Cortex of kidney (tissue), 1 donor: ENCODE data around the gene AAMDC.
"Not testable (repeated sequence)": the region's sequence is repeated elsewhere in the genome, so short reads cannot be mapped to it uniquely, and the experiment has no call there.

Source experiments
- DNase-seq: peaks from one replicate; lab custom pipeline; 2025; lab: John Stamatoyannopoulos, UW

AAMDC gene

DNA sequence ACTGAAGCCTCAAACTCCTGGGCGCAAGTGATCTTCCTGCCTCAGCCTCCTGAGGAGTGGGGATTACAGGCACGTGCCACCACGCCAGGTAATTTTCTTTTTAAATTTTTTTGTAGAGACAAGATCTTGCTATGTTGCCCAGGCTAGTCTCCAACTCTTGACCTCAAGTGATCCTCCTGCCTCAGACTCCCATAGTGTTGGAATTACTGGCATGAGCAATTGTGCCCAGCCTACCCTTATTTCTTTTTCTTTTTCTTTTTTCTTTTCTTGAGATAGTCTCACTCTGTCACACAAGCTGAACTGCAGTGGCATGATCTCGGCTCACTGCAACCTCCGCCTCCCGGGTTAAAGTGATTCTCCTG is 63.9 kb downstream of the AAMDC start:
- no peak for DNase-seq

DNA sequence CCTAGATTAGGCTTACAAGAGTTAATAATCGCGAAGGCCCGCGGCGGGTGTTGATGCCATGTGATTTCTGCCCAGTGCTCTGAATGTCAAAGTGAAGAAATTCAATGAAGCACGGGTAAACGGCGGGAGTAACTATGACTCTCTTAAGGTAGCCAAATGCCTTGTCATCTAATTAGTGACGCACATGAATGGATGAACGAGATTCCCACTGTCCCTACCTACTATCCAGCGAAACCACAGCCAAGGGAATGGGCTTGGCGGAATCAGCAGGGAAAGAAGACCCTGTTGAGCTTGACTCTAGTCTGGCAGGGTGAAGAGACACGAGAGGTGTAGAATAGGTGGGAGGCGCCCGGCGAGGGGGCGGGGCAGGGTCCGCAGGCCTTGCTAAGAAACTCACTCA is 65.5 kb downstream of the AAMDC start:
- DNase-seq: no peak

DNA sequence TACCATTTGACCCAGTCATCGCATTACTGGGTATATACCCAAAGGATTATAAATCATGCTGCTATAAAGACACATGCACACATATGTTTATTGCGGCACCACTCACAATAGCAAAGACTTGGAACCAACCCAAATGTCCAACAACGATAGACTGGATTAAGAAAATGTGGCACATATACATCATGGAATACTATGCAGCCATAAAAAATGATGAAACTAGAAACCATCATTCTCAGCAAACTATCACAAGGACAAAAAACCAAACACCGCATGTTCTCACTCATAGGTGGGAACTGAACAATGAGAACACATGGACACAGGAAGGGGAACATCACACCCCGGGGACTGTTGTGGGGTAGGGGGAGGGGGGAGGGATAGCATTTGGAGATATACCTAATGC is 68.1 kb downstream of the AAMDC start:
- not testable (repeated sequence) for DNase-seq

DNA sequence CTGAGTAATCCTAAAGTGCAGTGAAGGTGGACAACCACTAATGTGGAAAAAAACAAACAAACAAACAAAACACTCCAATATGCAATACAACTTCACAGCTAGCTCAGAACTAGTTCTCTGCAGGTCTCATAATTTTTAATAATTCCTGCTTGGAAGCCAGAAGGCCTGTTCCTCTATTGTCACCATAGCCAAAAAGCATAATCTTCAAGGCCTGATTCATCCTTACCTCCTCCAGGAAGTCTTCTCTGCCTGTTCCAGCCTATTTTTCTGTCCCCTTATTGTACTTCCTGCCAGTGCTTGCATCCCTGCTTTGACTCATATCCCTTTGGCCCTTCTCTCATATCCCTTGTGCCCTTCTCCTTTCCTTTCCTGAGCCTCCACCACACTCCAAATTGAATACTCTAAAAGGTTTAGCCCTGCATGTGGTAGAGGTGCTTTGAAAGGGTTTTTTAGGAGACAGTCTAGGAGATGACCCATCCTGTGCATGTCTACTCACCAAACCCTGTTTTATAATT is 69.2 kb downstream of the AAMDC start:
- DNase-seq: not testable (repeated sequence)

DNA sequence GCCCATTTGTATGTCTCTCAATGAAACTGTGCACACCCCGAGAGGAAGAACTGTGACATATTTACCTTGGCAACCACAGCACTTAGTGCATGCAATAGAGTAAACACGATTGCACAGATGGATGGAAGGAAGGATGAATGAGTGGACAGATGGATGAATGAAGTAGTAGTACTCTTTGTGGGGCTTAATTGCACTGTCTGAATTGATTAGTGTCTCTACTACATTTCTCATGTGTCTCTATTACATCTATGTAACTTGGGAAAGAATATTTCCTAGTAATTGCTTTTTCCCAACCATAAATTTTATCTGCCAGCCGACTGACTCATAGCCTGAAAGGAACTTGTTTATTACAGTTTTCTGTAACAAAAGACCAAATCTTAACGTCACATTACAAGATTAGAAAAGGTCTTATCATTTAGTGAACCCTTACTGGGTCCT is 69.7 kb downstream of the AAMDC start:
- DNase-seq: not testable (repeated sequence)

DNA sequence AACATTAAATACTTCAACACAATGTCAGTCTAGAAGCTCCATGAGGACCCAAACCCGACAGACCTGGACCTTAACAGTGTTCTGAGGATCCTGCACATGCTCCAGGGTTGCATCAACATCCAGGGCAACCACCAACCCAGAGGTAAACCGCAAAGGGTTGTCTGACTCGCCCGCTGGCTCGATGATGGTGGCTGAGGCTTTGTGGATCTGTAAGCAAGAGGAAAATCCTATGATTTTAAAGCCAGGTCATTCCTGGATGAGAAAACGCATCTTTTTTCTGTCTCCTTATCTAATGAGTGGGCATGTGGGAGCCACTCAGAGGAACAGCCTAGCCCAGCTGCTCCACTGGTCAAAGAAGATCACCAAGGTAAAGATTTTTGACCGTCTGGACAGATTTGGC is 70.3 kb downstream of the AAMDC start:
- not testable (repeated sequence) for DNase-seq

DNA sequence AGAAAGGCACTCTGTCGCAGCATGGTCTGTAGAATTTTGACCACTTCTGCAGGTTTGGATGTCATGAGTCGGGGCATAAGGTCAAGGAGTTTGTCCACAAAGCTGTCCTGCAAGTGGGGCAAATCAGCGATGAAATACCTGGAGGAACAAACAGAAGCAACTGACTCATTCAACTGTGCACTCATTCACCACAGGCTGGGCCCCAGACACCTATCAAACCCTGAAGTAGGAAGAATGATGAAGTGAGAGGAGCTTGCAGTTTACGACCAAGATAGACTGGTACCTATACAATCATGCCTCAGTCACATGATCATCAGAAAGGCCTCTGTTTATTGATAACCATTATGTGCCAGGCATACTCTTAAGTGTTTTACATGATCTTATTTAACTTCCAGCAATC is 70.8 kb downstream of the AAMDC start:
- DNase-seq: not testable (repeated sequence)

DNA sequence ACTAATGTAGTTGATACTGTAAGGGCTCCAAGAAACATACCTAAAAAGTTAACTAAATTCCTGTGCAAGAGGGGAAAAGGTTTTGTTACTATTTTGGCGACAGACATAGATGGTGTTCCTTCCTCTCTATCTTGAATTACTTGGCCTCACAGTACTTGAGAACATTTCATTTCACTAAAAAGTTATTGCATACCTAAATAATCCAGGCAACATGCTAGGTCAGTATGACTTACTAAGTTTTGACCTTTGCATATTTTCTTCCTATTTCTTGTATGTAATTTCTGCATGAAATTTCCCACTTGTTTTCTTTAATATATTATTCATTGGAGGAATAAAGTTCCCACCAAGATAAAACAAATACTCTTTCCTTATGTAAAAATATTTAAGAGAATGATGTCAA is 74.0 kb downstream of the AAMDC start:
- not testable (repeated sequence) for DNase-seq

DNA sequence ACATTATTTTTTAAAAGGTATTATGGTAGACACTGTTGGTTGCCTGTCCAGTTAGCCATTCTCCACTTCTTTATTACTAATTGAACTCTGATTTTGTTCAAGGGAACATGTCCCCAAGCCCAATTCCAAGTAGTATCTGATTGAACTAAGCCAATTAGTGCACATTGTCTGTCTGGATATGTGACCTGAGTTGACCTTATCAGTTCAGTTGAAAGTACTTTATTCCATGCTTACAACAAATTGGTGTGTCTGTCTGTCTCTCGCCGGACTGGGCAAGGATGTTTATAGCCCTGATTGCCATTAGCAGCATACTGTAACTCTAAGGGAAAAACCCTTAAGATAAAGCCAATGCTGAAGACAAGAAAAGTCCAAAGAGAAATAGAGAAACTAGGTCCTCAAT is 87.9 kb downstream of the AAMDC start:
- no peak for DNase-seq

DNA sequence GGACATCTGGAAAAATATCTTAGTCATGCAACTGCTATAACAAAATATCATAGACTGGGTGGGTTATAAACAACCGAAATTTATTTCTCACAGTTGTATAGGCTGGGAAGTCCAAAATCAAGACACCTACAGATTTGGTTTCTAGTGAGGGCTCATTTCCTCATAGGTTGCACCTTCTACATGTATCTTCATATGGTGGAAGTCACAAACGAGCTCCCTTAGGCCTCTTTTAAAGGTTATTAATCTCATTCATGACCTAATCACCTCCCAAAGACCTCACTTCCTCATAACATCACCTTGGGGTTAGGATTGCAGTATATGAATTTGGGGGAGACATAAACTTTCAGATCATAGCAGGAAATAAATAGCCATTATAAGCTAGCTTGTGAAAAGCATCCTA is 88.3 kb downstream of the AAMDC start:
- DNase-seq: no peak

DNA sequence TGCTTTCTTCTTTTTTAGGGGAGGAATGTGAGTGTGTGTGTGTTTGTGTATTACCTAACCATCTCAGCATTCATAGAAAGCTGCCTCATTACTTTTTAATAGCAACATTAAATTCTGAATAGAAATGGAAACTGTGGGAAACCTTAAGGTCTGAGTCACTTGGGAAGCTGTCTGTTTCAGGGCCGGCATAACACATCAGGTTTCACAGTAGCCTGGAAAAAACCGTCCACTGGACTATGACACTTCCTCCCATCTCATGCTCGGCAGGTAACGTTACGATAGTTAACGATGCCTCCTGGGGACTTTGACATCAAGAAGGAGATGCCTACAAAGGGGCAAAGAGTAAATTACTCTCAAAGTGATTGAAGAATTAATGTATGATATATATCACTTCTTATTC is 89.9 kb downstream of the AAMDC start:
- DNase-seq: not testable (repeated sequence)

DNA sequence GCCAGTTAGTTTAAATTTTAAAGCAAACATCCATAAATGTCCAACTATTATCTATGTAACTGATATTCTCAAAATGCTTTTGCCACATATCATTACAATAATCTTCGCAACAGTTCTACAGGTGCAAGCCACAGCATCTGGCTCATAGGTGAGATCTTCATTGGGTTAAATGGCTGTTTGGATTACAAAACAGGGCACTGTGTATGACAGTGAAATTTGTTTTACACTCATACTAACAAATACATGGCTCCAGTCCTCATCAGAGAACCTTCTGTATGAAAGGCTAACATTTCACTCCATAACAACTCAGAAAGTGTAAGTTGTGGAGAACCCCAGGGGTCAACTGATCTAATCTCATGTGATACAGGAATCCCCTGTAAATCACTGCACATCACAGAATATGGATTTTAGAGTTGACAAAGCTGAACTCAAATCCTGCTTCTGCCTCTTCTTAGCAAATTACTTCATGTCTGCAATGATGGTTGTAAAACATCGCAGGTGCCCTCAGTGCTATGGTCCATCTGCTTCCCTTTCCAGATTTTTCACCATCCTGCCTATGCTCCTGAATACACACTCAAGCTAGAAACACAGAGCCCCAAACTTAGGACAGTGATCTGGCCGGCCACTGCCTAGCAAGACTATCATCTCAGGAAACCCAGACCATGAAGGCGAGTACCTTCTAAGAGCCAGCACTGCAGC is 92.8 kb downstream of the AAMDC start:
- DNase-seq: not testable (repeated sequence)

DNA sequence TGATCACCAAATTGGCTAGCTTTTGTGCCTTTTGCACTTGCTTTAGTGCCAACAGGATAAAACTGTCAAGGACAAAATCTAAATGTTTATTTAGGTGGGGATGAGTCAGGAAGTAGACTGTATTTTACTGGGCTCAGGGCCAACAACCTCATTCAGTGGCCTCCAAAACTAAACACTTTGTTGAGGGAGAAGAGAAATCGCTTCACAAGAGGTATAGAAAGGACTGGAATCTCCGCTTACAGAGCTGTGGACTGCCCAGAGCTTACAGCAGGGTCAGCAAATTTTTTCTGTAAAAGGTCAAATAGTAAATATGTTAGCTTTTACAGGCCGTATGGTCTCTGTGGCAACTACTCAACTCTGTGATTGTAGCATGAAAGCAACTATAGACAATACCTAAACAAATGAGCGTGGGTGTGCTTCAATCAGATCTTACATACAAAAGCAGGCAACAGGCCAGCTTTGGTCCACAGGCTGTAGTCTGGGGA is 93.4 kb downstream of the AAMDC start:
- DNase-seq: not testable (repeated sequence)

DNA sequence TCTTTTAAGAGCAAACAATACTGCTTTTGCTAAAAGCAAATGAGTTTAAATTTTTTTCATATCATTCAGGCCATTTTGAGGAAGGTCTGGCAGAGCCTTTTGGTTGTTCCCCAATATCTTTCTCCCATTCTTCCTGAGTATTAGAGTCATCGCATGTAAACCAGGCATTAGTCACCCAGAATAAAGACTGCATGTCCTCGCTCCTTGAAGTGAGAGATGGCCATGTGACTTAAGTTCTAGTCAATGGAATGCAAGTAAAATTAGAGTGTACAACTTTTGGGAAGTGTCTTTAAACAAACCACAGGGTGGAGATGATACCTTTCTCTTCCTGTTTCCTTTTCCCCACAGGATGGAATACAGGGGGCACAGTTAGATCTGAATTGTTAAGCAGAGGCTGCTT is 96.8 kb downstream of the AAMDC start:
- not testable (repeated sequence) for DNase-seq
